ENCODE results near the gene SNTA1.
"Not testable (repeated sequence)": the region's sequence is repeated elsewhere in the genome, so short reads cannot be mapped to it uniquely, and the experiment has no call there.

Gene SNTA1

GRCh38 chr20:33443512-33444239 is at the start of gene SNTA1:
TSS of gene SNTA1 (minus strand) at chr20:33443763. CDS start at chr20:33443620, 143 bp downstream.
- DNase-seq: peak; percentile 90 to 94

DNA sequence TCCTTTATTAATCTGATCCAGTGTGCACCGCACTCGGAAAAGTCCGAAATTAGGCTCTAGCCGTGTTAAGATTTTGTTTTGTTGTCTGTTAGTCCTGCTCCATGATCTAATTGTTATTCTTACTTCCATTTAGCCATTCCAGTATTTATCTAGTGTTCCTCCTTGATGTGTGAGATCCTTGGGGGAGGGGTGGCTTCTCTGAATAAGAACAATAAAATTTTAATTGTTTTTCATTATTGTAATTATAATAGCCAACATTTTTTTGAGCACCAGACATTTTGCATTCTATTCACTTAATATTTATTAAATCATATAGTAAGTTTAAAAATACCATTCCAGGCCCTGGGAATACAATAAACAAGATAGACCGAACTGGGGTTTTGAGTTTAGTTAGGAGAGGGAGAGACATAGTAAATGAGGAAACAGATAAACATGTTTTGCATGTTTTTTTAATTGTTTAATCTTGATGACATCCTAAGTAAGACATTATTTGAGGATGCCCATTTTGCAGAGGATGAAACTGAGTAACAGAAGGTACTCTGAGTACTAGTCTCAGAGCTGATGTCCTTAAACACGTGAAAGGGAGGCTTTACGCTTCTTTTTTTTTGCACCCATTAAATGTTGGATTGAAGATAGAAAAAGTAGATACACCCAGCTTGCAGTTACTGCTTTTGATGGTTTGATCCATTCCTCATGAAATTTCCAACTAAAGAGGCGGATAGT is 47.5 kb upstream of the SNTA1 start:
- DNase-seq: no peak

GRCh38 chr20:33490023-33490933 is 46.7 kb upstream of the SNTA1 start, which contains the start of gene CBFA2T2:
TSS of gene CBFA2T2 (plus strand) at chr20:33490096. CDS start at chr20:33490268, 172 bp downstream.
- DNase-seq: peak; percentile 65 to 69

DNA sequence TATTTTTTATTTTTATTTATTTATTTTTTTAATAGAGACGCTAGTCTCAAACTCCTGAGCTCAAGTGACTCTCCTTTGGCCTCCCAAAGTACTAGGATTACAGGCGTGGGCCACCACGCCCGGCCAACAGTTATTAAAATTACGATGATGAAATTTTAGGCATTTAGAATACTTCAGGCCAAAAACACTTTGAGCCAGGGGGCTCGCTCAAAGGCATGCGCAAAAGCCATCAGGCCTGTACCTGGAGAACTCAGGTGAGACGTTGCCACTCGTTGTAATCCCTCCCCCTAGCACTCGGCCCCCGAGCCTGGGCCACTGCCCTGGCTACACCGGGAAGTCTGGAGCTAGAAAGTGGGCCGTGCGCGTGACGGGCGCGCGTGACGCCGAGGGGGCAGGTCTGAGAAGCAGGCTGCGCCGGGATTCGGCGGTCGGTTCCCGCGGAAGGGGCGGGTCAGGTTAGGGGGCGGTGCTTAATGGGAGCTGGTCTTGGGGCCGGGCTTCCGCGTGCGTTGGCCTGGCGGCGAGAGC is 46.0 kb upstream of the SNTA1 start:
- DNase-seq: peak; percentile 99 to 100

GRCh38 chr20:33488661-33489494 is 45.3 kb upstream of the SNTA1 start:
- DNase-seq: not testable (repeated sequence)

- no peak for DNase-seq
These were observed 44.6 kb upstream of the SNTA1 start for GRCh38 chr20:33488201-33488600.

GRCh38 chr20:33483186-33483585 is 39.6 kb upstream of the SNTA1 start:
- not testable (repeated sequence) for DNase-seq

DNA sequence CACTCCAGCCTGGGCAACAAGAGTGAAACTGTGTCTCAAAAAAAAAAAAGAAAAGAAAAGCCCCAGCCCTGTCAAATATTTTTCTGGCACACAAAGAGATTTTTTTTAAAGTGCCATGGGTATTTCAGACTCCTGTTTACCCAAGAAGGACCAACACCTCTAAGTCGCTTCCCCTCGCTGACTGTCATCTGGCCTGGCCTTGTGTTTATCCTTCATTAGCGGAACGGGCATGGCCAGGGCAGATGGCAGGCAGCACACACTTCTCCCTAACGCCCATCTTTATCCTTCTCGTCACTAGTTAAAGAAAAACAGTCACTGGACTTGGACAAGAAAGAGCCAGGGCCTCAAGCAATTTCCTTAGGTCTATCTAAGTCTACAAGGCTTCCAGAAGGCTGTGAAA is 39.0 kb upstream of the SNTA1 start:
- no peak for DNase-seq

DNA sequence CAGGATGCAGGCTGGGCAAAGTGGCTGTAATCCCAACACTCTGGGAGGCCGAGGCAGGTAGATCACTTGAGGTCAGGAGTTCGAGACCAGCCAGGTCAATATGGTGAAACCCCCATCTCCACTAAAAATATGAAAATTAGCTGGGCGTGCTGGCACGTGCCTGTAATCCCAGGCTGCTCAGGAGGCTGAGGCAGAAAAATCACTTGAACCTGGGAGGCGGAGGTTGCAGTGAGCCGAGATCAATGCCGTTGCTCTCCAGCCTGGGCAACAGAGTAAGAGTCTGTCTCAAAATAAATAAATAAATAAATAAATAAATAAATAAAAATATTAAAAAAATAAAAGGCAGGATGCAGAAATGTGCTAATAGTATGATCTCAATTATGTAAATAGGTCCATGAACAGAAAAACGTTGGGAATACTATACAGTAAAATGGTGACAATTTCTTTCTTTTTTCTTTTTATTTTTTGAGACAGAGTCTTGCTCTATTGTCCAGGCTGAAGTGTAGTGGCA is 37.9 kb upstream of the SNTA1 start:
- no peak for DNase-seq

DNA sequence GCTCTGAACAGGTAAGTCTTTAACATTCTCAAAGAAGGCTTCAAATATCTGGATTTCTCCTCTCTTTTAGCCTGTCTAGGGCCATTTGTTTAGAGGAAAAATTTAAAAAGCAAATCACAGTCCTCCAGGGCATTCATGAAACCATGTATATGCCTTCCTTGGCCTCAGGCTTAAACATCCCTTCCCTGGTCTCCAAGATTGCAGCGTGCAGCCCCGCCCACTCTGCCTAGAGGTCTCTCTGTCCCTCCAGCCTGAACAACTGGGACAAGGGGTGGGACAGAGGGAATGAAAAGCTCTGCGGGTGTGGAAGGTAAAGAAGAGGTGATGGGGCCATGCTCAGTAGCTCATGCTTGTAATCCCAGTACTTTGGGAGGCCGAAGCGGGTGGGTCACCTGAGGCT is 36.5 kb upstream of the SNTA1 start:
- no peak for DNase-seq

DNA sequence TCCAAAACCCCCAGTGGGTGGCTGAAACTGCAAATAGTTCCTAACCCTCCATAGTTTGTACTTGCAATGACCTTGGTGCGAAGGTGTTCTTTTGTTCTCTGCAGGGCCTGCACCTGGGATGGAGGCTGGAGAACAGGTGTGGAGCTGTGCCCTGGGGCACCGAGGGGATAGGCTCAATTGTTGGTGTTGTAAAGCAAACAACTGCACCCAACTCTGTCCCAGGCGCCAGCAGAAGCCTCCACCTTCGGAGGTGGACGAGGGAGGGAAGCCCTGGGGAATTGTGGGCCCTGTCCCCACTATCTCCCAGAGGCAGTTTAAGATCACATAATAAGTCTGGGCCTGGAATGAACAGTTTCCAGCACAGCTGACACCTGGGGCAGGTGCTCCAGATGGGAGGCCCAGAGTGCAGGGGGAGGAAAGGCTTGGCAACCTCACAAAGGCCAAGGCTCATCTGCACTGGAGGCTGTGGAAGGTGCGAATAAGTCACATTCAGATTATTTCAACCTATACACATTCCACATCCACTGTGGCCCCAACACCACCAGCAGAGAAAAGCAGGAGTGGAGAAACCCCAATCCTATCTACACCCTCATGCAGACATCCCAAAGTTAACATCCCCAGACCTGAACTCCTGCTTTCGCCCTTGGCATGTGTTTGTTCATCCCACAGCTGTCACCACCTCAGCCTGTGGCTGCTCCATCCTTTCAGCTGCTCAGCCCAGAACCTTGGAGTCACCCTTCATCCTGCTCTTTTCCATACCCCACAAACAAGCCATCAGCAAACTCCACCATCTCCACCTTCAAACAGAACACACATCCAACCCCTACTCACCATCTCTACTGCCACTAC is 34.0 kb upstream of the SNTA1 start:
- no peak for DNase-seq

- no peak for DNase-seq
These were observed 32.0 kb upstream of the SNTA1 start for GRCh38 chr20:33475381-33476152.

DNA sequence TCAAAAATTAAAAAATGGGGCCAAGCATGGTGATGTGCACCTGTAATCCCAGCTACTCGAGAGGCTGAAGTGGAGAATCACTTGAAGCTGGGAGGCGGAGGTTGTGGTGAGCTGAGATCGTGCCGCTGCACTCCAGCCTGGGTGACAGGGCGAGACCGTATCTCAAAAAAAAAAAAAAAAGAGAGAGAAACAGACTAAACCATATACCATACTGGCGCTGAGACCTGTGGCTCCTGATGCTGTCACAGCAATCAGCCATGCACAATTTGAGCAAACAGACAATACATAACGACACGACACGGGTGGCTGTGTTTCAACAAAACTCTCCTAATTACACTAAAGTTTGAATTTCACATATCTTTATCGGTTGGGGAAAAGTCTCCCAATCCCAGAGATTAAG is 31.4 kb upstream of the SNTA1 start:
- DNase-seq: no peak

GRCh38 chr20:33474097-33474873 is 30.7 kb upstream of the SNTA1 start:
- DNase-seq: no peak

- DNase-seq: no peak
These were observed 29.4 kb upstream of the SNTA1 start for GRCh38 chr20:33472868-33473435.

GRCh38 chr20:33470866-33471265 is 27.3 kb upstream of the SNTA1 start:
- DNase-seq: no peak

- no peak for DNase-seq
These were observed 26.9 kb upstream of the SNTA1 start for GRCh38 chr20:33470457-33470856.

- no peak for DNase-seq
These were observed 22.7 kb upstream of the SNTA1 start for GRCh38 chr20:33466303-33466646.
